Endothelial cell of umbilical vein (primary cell): ENCODE results near the gene SEMA5A.

ENCODE experiments used
- EZH2 ChIP-seq: IDR thresholded peaks from 2 replicates; pipeline ENCODE4 v1.6.1; 2012; ENCODE audit warnings: borderline replicate concordance, low read depth, mild to moderate bottlenecking, moderate library complexity, low read length, inconsistent platforms; ENCODE audit not compliant: severe bottlenecking
- FOS ChIP-seq: IDR thresholded peaks from 2 replicates; pipeline ENCODE4 v1.6.1; 2011; ENCODE audit warnings: mild to moderate bottlenecking, low read length, moderate library complexity, borderline replicate concordance; ENCODE audit not compliant: insufficient read depth
- MYC ChIP-seq: IDR thresholded peaks from one replicate; pipeline ENCODE4 v1.6.1; 2011; ENCODE audit warnings: mild to moderate bottlenecking, low read depth, low read length
- POLR2A ChIP-seq: IDR thresholded peaks from 2 replicates; pipeline ENCODE4 v1.6.1; 2012; ENCODE audit warnings: low read depth, mild to moderate bottlenecking, control low read depth, low read length
- POLR2AphosphoS5 ChIP-seq: IDR thresholded peaks from 2 replicates; pipeline ENCODE4 v1.6.1; 2012; ENCODE audit warnings: low read depth, mild to moderate bottlenecking, control low read depth, low read length, moderate library complexity; ENCODE audit not compliant: insufficient read depth
- TF ChIP-seq, protein P1 (sequence below), 2 donors: IDR thresholded peaks; 1 replicate in 1 of 2; 2 replicates in 1 of 2; pipeline ENCODE4 v1.5.1; 2011; ENCODE audit warnings: low read length in 2 of 2, mild to moderate bottlenecking in 2 of 2, moderate library complexity in 2 of 2, control low read depth in 1 of 2, inconsistent platforms in 1 of 2, low read depth in 1 of 2; ENCODE audit not compliant: insufficient read depth in 1 of 2; ENCODE audit errors: extremely low read depth in 1 of 2
- TF ChIP-seq, protein P2 (sequence below): IDR thresholded peaks from 2 replicates; pipeline ENCODE4 v1.6.1; 2011; ENCODE audit not compliant: insufficient read depth, insufficient read length

DNA sequence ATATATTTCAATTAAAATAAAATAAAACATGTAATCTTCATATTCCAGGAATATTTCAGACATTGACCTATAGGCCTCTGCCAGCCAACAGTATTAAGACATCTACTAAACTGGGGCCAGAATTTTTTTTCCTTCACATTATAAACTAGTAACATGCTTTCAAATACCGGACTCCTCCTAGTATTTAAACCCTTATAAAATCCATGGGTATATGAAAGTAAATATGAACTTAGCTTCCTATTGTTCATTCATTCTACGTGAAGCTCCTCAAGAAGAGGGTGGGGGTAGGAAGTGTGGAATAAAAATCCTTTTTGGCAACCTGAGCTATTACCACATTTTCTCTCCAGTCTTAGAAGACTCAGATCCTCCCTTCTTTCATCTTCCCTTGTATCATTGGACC is 16.4 kb downstream of the SEMA5A start:
- TF ChIP-seq, protein P1, sequence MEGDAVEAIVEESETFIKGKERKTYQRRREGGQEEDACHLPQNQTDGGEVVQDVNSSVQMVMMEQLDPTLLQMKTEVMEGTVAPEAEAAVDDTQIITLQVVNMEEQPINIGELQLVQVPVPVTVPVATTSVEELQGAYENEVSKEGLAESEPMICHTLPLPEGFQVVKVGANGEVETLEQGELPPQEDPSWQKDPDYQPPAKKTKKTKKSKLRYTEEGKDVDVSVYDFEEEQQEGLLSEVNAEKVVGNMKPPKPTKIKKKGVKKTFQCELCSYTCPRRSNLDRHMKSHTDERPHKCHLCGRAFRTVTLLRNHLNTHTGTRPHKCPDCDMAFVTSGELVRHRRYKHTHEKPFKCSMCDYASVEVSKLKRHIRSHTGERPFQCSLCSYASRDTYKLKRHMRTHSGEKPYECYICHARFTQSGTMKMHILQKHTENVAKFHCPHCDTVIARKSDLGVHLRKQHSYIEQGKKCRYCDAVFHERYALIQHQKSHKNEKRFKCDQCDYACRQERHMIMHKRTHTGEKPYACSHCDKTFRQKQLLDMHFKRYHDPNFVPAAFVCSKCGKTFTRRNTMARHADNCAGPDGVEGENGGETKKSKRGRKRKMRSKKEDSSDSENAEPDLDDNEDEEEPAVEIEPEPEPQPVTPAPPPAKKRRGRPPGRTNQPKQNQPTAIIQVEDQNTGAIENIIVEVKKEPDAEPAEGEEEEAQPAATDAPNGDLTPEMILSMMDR (IDR thresholded peaks at IDR 0.05; ENCODE audit: extremely low read depth in 1 of 2, insufficient read depth in 1 of 2, low read depth in 1 of 2, low read length in 2 of 2), result no peak
- TF ChIP-seq EZH2 (no peak), FOS (no peak), POLR2AphosphoS5 (no peak), POLR2A (no peak), MYC (no peak)
- TF ChIP-seq, protein P2, sequence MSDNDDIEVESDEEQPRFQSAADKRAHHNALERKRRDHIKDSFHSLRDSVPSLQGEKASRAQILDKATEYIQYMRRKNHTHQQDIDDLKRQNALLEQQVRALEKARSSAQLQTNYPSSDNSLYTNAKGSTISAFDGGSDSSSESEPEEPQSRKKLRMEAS, result no peak
